Astrocyte (in vitro differentiated cells and primary cell): ENCODE measurements around the gene HES5. TPM values are rescaled to one million over a fixed set of nuclear protein-coding genes. Genes with fewer than 3 reads are reported as not detected.
"Not testable (repeated sequence)": the region's sequence is repeated elsewhere in the genome, so short reads cannot be mapped to it uniquely, and the experiment has no call there.

Source experiments
- DNase-seq: peaks from one replicate; pipeline ENCODE4 v3.0.0-alpha.2; 2010; ENCODE audit warnings: low read depth
- FAIRE-seq: peaks from 2 replicates; lab custom pipeline; 2011; peaks lifted over from hg19 to GRCh38; lab: Jason Lieb, UNC
- H2AFZ ChIP-seq: 2 replicates; pipeline ENCODE4 v1.6.0; 2012; ENCODE audit warnings: low read depth, low read length, inconsistent platforms
- H3K27ac ChIP-seq: 2 replicates; pipeline ENCODE4 v1.5.1; 2011; ENCODE audit warnings: low read depth, low read length, inconsistent platforms
- H3K27me3 ChIP-seq: 2 replicates; pipeline ENCODE4 v1.6.0; 2011; ENCODE audit warnings: low read length, inconsistent platforms; ENCODE audit not compliant: insufficient read depth
- H3K36me3 ChIP-seq: 2 replicates; pipeline ENCODE4 v1.5.1; 2011; ENCODE audit warnings: low read length, inconsistent platforms; ENCODE audit not compliant: insufficient read depth
- H3K4me1 ChIP-seq: 2 replicates; pipeline ENCODE4 v1.5.1; 2011; ENCODE audit warnings: low read length, inconsistent platforms; ENCODE audit not compliant: insufficient read depth
- H3K4me2 ChIP-seq: 2 replicates; pipeline ENCODE4 v1.6.0; 2012; ENCODE audit warnings: low read length, inconsistent platforms
- H3K4me3 ChIP-seq: 2 replicates; pipeline ENCODE4 v1.5.1; 2011; ENCODE audit warnings: low read depth, mild to moderate bottlenecking, low read length, inconsistent platforms; ENCODE audit not compliant: insufficient read depth
- H3K79me2 ChIP-seq: 2 replicates; pipeline ENCODE4 v1.6.0; 2012; ENCODE audit warnings: mild to moderate bottlenecking, low read length, inconsistent platforms; ENCODE audit not compliant: insufficient read depth
- H3K9ac ChIP-seq: 2 replicates; pipeline ENCODE4 v1.6.0; 2012; ENCODE audit warnings: mild to moderate bottlenecking, low read length, inconsistent platforms
- H3K9me3 ChIP-seq: 2 replicates; pipeline ENCODE4 v1.5.1; 2012; ENCODE audit warnings: low read depth, mild to moderate bottlenecking, low read length, inconsistent platforms; ENCODE audit not compliant: insufficient read depth
- H4K20me1 ChIP-seq: 2 replicates; pipeline ENCODE4 v1.6.0; 2012; ENCODE audit warnings: low read length, inconsistent platforms; ENCODE audit not compliant: insufficient read depth
- H3K27ac Mint-ChIP-seq: one replicate; pipeline ENCODE4 v1.8.0; 2021; ENCODE audit warnings: mild to moderate bottlenecking, mixed read lengths; ENCODE audit not compliant: unreplicated experiment
- H3K27me3 Mint-ChIP-seq: one replicate; pipeline ENCODE4 v1.8.0; 2021; ENCODE audit warnings: low read depth, mixed read lengths; ENCODE audit not compliant: unreplicated experiment
- H3K36me3 Mint-ChIP-seq: one replicate; pipeline ENCODE4 v1.8.0; 2021; ENCODE audit warnings: low read depth, mixed read lengths; ENCODE audit not compliant: unreplicated experiment
- H3K4me1 Mint-ChIP-seq: one replicate; pipeline ENCODE4 v1.8.0; 2021; ENCODE audit warnings: low read depth, mixed read lengths; ENCODE audit not compliant: unreplicated experiment
- H3K4me3 Mint-ChIP-seq: one replicate; pipeline ENCODE4 v1.8.0; 2021; ENCODE audit warnings: mild to moderate bottlenecking, moderate library complexity, mixed read lengths; ENCODE audit not compliant: unreplicated experiment
- H3K9me3 Mint-ChIP-seq: one replicate; pipeline ENCODE4 v1.8.0; 2021; ENCODE audit warnings: mild to moderate bottlenecking, mixed read lengths; ENCODE audit not compliant: unreplicated experiment
- EZH2 ChIP-seq: IDR thresholded peaks from 2 replicates; pipeline ENCODE4 v1.6.1; 2012; ENCODE audit warnings: mild to moderate bottlenecking, low read length, inconsistent platforms; ENCODE audit not compliant: insufficient read depth
- total RNA-seq: library from RNA; stranded (reverse); gene quantifications from 2 replicates; pipeline ENCODE4 v1.2.1, GENCODE V29; 2021
- TF ChIP-seq, protein P1 (sequence below): IDR thresholded peaks from 2 replicates; pipeline ENCODE4 v1.5.1; 2011; ENCODE audit warnings: low read depth, mild to moderate bottlenecking, inconsistent platforms, low read length, moderate library complexity; ENCODE audit not compliant: insufficient read depth

Gene HES5
- total RNA-seq, 1 donor from 2014 or later = not detected

DNA sequence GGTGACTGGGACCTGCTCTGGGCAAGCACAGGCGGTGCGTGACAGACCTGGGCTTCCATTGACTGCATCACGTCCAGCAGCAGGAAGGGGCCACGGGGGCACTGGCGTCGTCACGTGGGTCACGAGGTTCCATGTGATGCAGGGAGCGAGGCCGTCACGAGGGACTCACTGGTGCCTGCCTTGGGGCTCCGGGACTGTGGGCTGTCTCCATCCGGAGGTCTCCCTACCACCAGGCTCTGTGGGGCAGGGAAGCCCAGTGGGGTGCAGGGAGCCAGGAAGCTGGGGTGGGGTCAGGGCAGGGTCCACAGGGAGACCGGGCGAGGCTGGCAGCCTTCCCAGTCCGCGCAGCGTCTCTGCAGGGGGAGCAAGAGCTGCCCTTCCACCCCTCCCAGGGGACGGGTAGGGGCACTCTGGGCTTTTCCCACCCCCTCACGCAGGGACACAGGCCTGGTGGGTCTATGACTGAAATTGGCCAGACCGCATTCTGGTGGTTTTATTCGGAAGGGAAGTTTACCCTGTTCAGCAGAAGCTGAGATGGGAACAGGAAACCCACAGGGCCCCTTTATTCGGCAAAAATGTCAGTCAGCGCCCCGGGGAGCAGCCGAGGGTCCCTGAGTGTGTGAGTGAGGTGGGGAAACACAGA, 25.7 kb upstream of the HES5 start:
- Histone ChIP-seq H2AFZ (peak overlapping the region; percentile 98), H4K20me1 (no peaks in the 10 kb centered on the region), H3K4me2 (peak overlapping the region; percentile 92), H3K4me3 (no peak overlapping the region), H3K27ac (no peak overlapping the region), H3K4me1 (peaks cover 9% of the 10 kb centered on the region), H3K79me2 (no peaks in the 10 kb centered on the region), H3K36me3 (no peaks in the 10 kb centered on the region), H3K9ac (peak overlapping the region; percentile 66), H3K9me3 (no peaks in the 10 kb centered on the region), H3K27me3 (no peaks in the 10 kb centered on the region)
- Mint-ChIP-seq H3K4me3 (no peak overlapping the region), H3K36me3 (no peaks in the 10 kb centered on the region), H3K9me3 (no peaks in the 10 kb centered on the region), H3K27me3 (peaks cover 18% of the 10 kb centered on the region), H3K4me1 (no peaks in the 10 kb centered on the region), H3K27ac (no peak overlapping the region)
- FAIRE-seq (no peak), DNase-seq (no peak)
- TF ChIP-seq, protein P1, sequence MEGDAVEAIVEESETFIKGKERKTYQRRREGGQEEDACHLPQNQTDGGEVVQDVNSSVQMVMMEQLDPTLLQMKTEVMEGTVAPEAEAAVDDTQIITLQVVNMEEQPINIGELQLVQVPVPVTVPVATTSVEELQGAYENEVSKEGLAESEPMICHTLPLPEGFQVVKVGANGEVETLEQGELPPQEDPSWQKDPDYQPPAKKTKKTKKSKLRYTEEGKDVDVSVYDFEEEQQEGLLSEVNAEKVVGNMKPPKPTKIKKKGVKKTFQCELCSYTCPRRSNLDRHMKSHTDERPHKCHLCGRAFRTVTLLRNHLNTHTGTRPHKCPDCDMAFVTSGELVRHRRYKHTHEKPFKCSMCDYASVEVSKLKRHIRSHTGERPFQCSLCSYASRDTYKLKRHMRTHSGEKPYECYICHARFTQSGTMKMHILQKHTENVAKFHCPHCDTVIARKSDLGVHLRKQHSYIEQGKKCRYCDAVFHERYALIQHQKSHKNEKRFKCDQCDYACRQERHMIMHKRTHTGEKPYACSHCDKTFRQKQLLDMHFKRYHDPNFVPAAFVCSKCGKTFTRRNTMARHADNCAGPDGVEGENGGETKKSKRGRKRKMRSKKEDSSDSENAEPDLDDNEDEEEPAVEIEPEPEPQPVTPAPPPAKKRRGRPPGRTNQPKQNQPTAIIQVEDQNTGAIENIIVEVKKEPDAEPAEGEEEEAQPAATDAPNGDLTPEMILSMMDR = no peak
- no peak for TF ChIP-seq EZH2

DNA sequence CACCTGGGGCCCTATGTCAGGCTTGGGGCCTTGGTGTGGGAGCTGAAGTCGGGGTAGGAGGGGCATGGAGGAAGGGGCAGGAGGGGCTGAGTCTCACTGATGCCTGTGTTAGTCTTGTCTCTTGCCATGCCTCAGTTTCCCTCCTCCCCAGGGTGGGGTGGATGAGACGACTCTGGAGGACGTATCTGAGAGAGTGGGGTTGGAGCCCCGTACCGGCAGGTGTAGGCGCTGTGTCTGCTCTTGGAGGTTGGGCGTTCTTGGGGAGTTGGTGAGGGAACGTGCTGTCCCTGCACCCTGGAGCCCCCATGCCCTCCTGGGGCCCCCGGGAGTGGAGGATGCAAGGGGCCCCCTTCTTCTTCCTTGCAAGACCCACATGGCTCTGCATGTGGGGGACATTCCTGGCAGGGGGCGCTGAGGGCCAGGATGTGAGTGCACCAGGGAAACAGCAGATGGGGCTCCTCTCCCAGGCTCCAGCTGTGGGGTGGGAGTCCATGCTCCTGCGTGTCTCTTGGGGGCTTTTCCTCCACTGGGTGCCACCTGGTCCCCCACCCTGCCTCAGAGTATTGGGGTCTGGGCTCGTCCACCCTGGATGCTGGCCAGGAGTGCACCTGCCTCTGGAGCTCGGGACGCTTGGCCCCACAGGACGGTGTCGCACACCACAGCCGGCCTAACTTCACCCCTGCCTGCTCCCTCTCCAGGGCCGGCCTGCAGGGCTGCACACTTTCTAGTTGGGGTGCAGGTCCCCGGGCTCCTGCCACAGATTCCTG, 24.7 kb upstream of the HES5 start:
- Histone ChIP-seq H4K20me1 (no peaks in the 10 kb centered on the region), H3K27me3 (no peaks in the 10 kb centered on the region), H3K36me3 (no peaks in the 10 kb centered on the region), H3K27ac (no peak overlapping the region), H3K9me3 (no peaks in the 10 kb centered on the region), H3K79me2 (no peaks in the 10 kb centered on the region), H2AFZ (no peak overlapping the region), H3K9ac (no peak overlapping the region), H3K4me3 (no peak overlapping the region), H3K4me1 (peaks cover 9% of the 10 kb centered on the region), H3K4me2 (no peak overlapping the region)
- H3K27me3 Mint-ChIP-seq = peaks cover 17% of the 10 kb centered on the region
- no peak overlapping the region for H3K4me3 Mint-ChIP-seq
- H3K36me3 Mint-ChIP-seq = no peaks in the 10 kb centered on the region
- no peak overlapping the region for H3K27ac Mint-ChIP-seq
- no peaks in the 10 kb centered on the region for H3K4me1 Mint-ChIP-seq
- no peaks in the 10 kb centered on the region for H3K9me3 Mint-ChIP-seq
- DNase-seq (no peak), FAIRE-seq (no peak)
- no peak for TF ChIP-seq EZH2

DNA sequence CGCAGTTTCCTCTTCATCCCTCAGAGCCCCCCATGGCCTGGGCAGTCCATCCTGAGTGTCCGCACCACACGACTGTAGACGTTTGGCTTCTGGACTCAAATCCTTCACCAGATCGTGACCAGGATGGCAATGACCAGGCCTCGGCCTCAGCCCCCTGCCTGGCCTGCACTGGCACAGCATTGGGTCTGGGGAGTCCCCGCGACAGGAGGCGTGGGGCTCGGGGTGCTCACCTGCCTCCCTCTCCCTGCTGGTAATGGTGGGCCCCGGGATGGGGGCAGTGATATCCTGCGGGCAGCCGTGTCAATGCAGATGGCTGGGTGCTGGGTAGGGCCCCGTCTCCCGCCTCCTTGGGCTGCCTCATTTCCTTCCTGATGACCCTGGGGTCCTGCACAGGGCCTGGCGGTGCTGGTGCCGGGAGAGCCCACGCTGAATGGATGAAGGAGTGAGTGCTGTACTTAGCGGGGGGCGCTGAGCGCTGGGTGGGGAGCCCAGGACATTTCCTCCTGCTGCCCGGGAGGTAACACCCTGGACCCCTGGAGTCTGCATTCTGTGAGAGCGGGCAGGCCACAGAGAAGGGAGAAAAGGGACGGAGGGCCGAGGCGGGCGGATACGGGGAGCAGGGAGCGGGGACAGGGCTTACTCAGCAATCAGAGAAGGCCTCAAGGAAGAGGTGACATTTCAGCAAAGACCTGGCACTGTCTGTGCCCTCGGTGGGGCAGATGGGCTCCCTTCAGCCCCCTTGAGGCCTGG, 24.0 kb upstream of the HES5 start:
- Mint-ChIP-seq H3K4me3 (no peak overlapping the region), H3K27ac (no peak overlapping the region), H3K36me3 (no peaks in the 10 kb centered on the region), H3K4me1 (no peaks in the 10 kb centered on the region), H3K27me3 (peaks cover 18% of the 10 kb centered on the region), H3K9me3 (no peaks in the 10 kb centered on the region)
- Histone ChIP-seq H3K9ac (no peak overlapping the region), H3K4me3 (no peak overlapping the region), H3K79me2 (no peaks in the 10 kb centered on the region), H3K27me3 (no peaks in the 10 kb centered on the region), H3K27ac (no peak overlapping the region), H4K20me1 (no peaks in the 10 kb centered on the region), H3K4me2 (no peak overlapping the region), H3K4me1 (peaks cover 9% of the 10 kb centered on the region), H3K9me3 (no peaks in the 10 kb centered on the region), H3K36me3 (no peaks in the 10 kb centered on the region), H2AFZ (no peak overlapping the region)
- TF ChIP-seq, protein P1 = no peak
- TF ChIP-seq EZH2 = no peak
- FAIRE-seq = no peak
- no peak for DNase-seq

DNA sequence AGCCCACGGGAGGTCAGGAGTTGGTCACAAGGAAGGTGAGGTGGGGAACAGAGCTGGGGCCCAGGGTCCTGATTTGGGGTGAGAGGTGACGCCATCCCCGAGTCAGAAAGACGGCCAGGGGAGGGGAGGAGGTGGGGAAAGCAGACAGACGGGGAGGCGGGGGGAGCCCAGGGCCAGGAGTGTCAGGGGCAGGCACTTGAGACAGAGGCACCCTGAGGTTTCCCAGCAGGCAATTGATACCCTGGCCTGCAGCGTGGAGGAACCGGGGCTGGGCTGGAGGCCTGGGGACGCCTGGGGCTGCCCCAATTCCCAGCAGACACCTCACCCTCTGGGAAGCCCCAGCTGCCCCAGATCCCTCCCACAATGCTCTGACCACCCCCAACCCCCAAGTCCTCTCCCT, 23.0 kb upstream of the HES5 start:
- H3K27me3 Mint-ChIP-seq = peaks cover 18% of the 10 kb centered on the region
- not testable (repeated sequence) for H3K27me3 ChIP-seq, DNase-seq, H3K27ac Mint-ChIP-seq, H3K4me1 Mint-ChIP-seq, H3K36me3 Mint-ChIP-seq, H4K20me1 ChIP-seq, H3K79me2 ChIP-seq, H3K36me3 ChIP-seq, H3K4me3 ChIP-seq, FAIRE-seq, H3K9me3 ChIP-seq, H3K4me3 Mint-ChIP-seq, H3K27ac ChIP-seq, H2AFZ ChIP-seq, H3K9me3 Mint-ChIP-seq, H3K4me2 ChIP-seq, H3K9ac ChIP-seq
- peaks cover 15% of the 10 kb centered on the region for H3K4me1 ChIP-seq
